Choroid plexus epithelial cell (primary cell): ENCODE measurements around the gene KANK2.
A peak's percentile ranks its signal among the peaks of the same experiment; 100 is the strongest.

ENCODE experiments used
- DNase-seq: peaks from one replicate; pipeline ENCODE4 v3.0.0-alpha.2; 2010; ENCODE audit warnings: low read depth
- H3K4me3 ChIP-seq: 2 replicates; pipeline ENCODE4 v1.5.1; 2011; ENCODE audit warnings: low read depth, mild to moderate bottlenecking, control low read depth, low read length, moderate library complexity
- TF ChIP-seq, protein P1 (sequence below): conservative IDR thresholded peaks from 2 replicates; pipeline ENCODE4 v1.5.1; 2011; ENCODE audit warnings: low read depth, mild to moderate bottlenecking, control low read depth, inconsistent platforms, low read length, moderate library complexity

The KANK2 gene

GRCh38 chr19:11209839-11210655 lies 12.7 kb upstream of the KANK2 start:
- TF ChIP-seq, protein P1, sequence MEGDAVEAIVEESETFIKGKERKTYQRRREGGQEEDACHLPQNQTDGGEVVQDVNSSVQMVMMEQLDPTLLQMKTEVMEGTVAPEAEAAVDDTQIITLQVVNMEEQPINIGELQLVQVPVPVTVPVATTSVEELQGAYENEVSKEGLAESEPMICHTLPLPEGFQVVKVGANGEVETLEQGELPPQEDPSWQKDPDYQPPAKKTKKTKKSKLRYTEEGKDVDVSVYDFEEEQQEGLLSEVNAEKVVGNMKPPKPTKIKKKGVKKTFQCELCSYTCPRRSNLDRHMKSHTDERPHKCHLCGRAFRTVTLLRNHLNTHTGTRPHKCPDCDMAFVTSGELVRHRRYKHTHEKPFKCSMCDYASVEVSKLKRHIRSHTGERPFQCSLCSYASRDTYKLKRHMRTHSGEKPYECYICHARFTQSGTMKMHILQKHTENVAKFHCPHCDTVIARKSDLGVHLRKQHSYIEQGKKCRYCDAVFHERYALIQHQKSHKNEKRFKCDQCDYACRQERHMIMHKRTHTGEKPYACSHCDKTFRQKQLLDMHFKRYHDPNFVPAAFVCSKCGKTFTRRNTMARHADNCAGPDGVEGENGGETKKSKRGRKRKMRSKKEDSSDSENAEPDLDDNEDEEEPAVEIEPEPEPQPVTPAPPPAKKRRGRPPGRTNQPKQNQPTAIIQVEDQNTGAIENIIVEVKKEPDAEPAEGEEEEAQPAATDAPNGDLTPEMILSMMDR, result no peak
- no peak for DNase-seq
- H3K4me3 ChIP-seq, result no peak overlapping the region

- H3K4me3 ChIP-seq, result no peak overlapping the region
- DNase-seq, result no peak
- TF ChIP-seq, protein P1, result no peak
Observed at GRCh38 chr19:11208561-11209471, 11.5 kb upstream of the KANK2 start.

GRCh38 chr19:11205939-11206570 lies 8.7 kb upstream of the KANK2 start:
- TF ChIP-seq, protein P1, result no peak
- no peak for DNase-seq
- no peak overlapping the region for H3K4me3 ChIP-seq

GRCh38 chr19:11204943-11205349 lies 7.6 kb upstream of the KANK2 start:
- DNase-seq, result no peak
- H3K4me3 ChIP-seq, result no peak overlapping the region
- TF ChIP-seq, protein P1, result no peak

GRCh38 chr19:11204076-11204602 lies 6.8 kb upstream of the KANK2 start:
- H3K4me3 ChIP-seq, result no peak overlapping the region
- TF ChIP-seq, protein P1, result no peak
- no peak for DNase-seq

DNA sequence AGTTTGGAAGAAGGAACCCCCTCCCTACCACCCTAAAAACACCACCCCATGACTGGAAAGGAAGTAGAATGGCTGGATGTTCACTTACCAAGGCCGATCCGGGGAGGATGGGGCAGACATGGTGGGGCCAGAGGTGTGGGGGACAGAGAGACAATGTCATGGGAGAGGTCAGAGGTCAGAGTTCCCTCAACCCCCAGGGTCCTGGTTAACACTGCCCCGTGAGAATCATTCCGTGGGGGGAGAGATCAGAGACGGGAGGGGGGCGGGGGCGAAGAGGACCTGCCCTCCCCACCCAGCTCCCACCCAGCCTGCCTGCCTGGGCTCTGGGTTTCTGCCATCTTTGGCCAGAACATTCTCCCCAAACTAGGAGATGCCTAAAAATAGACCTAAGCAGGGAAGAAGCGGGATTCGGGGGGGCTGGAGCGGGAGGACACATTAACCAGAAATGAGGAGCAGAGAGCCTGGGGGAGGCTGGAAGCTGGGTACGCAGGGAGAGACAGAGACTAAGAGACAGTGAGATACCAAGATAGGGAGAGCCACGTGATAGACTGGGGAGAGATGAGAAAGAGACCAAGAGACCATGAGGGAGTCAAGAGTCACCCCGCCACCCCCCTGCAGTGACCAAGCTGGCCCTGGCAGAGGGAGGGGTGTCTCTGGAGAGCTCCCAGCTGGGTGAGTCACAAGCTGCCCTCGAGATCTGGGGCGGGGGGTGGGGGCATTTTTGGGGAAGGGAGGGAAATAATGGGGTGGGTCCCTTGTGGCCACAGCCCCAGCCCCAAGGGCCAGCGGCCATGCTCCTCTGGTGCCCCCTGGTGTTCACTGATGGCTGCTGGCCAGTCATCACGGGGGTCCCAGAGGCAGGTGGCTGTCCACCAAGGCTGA lies 6.1 kb upstream of the KANK2 start:
- peak; percentile 69 for DNase-seq
- TF ChIP-seq, protein P1, result peak; percentile 83
- H3K4me3 ChIP-seq, result no peak overlapping the region
